ENCODE measurements around the gene REC8. TPM values are rescaled to one million over a fixed set of nuclear protein-coding genes. Genes with fewer than 3 reads are reported as not detected.
A peak's percentile ranks its signal among the peaks of the same experiment; 100 is the strongest.

Gene REC8
- total RNA-seq, 1 donor from 2014 or later, result 136 TPM

GRCh38 chr14:24167469-24168114 lies 4.3 kb upstream of the REC8 start:
- H3K36me3 Mint-ChIP-seq (ENCODE audit: unreplicated experiment), result peaks cover 4% of the 10 kb centered on the region
- H3K27ac Mint-ChIP-seq (ENCODE audit: unreplicated experiment), result no peak overlapping the region
- peaks cover 5% of the 10 kb centered on the region for H3K9me3 Mint-ChIP-seq (ENCODE audit: unreplicated experiment)
- peaks cover 2% of the 10 kb centered on the region for H3K4me1 Mint-ChIP-seq (ENCODE audit: low read depth, unreplicated experiment)
- no peak for TF ChIP-seq CTCF (IDR thresholded peaks at IDR 0.05; ENCODE audit: partially characterized antibody, unreplicated experiment)
- no peak for DNase-seq
- H3K4me3 Mint-ChIP-seq (ENCODE audit: unreplicated experiment), result no peak overlapping the region
- H3K27me3 Mint-ChIP-seq (ENCODE audit: unreplicated experiment), result peaks cover 1% of the 10 kb centered on the region

- H3K27me3 Mint-ChIP-seq (ENCODE audit: unreplicated experiment), result peaks cover 3% of the 10 kb centered on the region
- peak overlapping the region; percentile 94 for H3K4me3 Mint-ChIP-seq (ENCODE audit: unreplicated experiment)
- H3K27ac Mint-ChIP-seq (ENCODE audit: unreplicated experiment), result peak overlapping the region; percentile 88
- peak; percentile 36 for DNase-seq
- H3K36me3 Mint-ChIP-seq (ENCODE audit: unreplicated experiment), result no peaks in the 10 kb centered on the region
- TF ChIP-seq CTCF (IDR thresholded peaks at IDR 0.05; ENCODE audit: partially characterized antibody, unreplicated experiment), result no peak
- H3K9me3 Mint-ChIP-seq (ENCODE audit: unreplicated experiment), result peaks cover 3% of the 10 kb centered on the region
- peaks cover 4% of the 10 kb centered on the region for H3K4me1 Mint-ChIP-seq (ENCODE audit: low read depth, unreplicated experiment)
Measured at GRCh38 chr14:24172261-24172860, 481 bp downstream of the REC8 start.

- no peak for DNase-seq
Measured at GRCh38 chr14:24172871-24173281, 996 bp downstream of the REC8 start.

GRCh38 chr14:24176599-24176998 lies 4.7 kb downstream of the REC8 start:
- no peak for DNase-seq
- Mint-ChIP-seq H3K4me1 (ENCODE audit: low read depth, unreplicated experiment) (peaks cover 11% of the 10 kb centered on the region), H3K27ac (ENCODE audit: unreplicated experiment) (no peak overlapping the region), H3K36me3 (ENCODE audit: unreplicated experiment) (no peaks in the 10 kb centered on the region), H3K9me3 (ENCODE audit: unreplicated experiment) (peaks cover 7% of the 10 kb centered on the region), H3K4me3 (ENCODE audit: unreplicated experiment) (no peak overlapping the region), H3K27me3 (ENCODE audit: unreplicated experiment) (peaks cover 7% of the 10 kb centered on the region)
- TF ChIP-seq CTCF (IDR thresholded peaks at IDR 0.05; ENCODE audit: partially characterized antibody, unreplicated experiment), result no peak

More at GRCh38 chr14:24172871-24173281, 996 bp downstream of the REC8 start:
- Mint-ChIP-seq H3K27ac (ENCODE audit: unreplicated experiment) (peak overlapping the region; percentile 59), H3K9me3 (ENCODE audit: unreplicated experiment) (peaks cover 3% of the 10 kb centered on the region), H3K36me3 (ENCODE audit: unreplicated experiment) (no peaks in the 10 kb centered on the region), H3K27me3 (ENCODE audit: unreplicated experiment) (peaks cover 3% of the 10 kb centered on the region), H3K4me3 (ENCODE audit: unreplicated experiment) (peak overlapping the region; percentile 94), H3K4me1 (ENCODE audit: low read depth, unreplicated experiment) (peaks cover 4% of the 10 kb centered on the region)
- TF ChIP-seq CTCF (IDR thresholded peaks at IDR 0.05; ENCODE audit: partially characterized antibody, unreplicated experiment), result no peak
